A549 (cell line): Measurements from ENCODE around the gene S100A7. TPM values are rescaled to one million over a fixed set of nuclear protein-coding genes. Genes with fewer than 3 reads are reported as not detected.

Experiments used
- ATAC-seq, 2 experiments: fragments of 200-7000 bp in 1 of 2; fragments of >200 bp in 1 of 2; cut with Nextera tagmentation in 1 of 2; cut with Tn5 transposase in 1 of 2; 3 replicates each; pipeline versions ENCODE4 v1.8.0 to v1.9.1; 2018 to 2020; ENCODE audit warnings: mild to moderate bottlenecking in 1 of 2, moderate library complexity in 1 of 2
- CTCF ChIA-PET: fragments of 300-600 bp; sonication (Branson Sonifier 250); formaldehyde crosslinking; extraction: SDS; loops from one replicate; lab custom pipeline; 2021; ENCODE audit warnings: antibody characterized with exemption, inconsistent platforms; lab: Yijun Ruan, JAX
- POLR2A ChIA-PET: fragments of 350-600 bp; formaldehyde crosslinking; extraction: SDS; loops from one replicate; lab custom pipeline; 2021; ENCODE audit warnings: antibody characterized with exemption, inconsistent platforms; lab: Yijun Ruan, JAX
- DNase-seq, 2 experiments: peaks; one replicate each; pipeline versions ENCODE4 v3.0.0 to v3.0.0-alpha.2; 2011 to 2016; ENCODE audit warnings: low read depth in 1 of 2, low spot score in 1 of 2
- FAIRE-seq: peaks from 2 replicates; lab custom pipeline; 2011; peaks lifted over from hg19 to GRCh38; lab: Jason Lieb, UNC
- H3K27ac ChIP-seq, 2 experiments: fragments of >200 bp; sonication (Bioruptor Twin); formaldehyde crosslinking; 3 replicates each; pipeline ENCODE4 v1.5.1; 2016 to 2017
- H3K4me1 ChIP-seq: fragments of >200 bp; sonication (Bioruptor Twin); formaldehyde crosslinking; 3 replicates; pipeline ENCODE4 v1.6.1; 2016
- H3K4me2 ChIP-seq: fragments of >200 bp; sonication (Bioruptor Twin); formaldehyde crosslinking; 3 replicates; pipeline ENCODE4 v1.6.1; 2016
- H3K4me3 ChIP-seq: fragments of >200 bp; sonication (Bioruptor Twin); formaldehyde crosslinking; 3 replicates; pipeline ENCODE4 v1.5.1; 2016
- H3K9me3 ChIP-seq: fragments of >200 bp; sonication (Bioruptor Twin); formaldehyde crosslinking; 3 replicates; pipeline ENCODE4 v1.6.1; 2016
- BHLHE40 ChIP-seq: IDR thresholded peaks from 2 replicates; pipeline ENCODE4 v1.6.1; 2012; ENCODE audit warnings: low read depth, low read length, inconsistent platforms
- CBX2 ChIP-seq: fragments of 200-600 bp; sonication (generic); IDR thresholded peaks from 2 replicates; pipeline ENCODE4 v1.6.1; 2016; ENCODE audit warnings: low read depth, mild to moderate bottlenecking, borderline replicate concordance
- CEBPB ChIP-seq, 2 experiments: fragments of >200 bp in 1 of 2; sonication (Bioruptor Twin) in 1 of 2; formaldehyde crosslinking in 1 of 2; IDR thresholded peaks; 2 replicates each; pipeline ENCODE4 v1.6.1; 2012 to 2016
- CTCF ChIP-seq: fragments of >200 bp; sonication (Bioruptor Twin); formaldehyde crosslinking; IDR thresholded peaks from 3 replicates; pipeline ENCODE4 v1.5.1; 2016
- EHF ChIP-seq: fragments of 250-450 bp; sonication (Bioruptor Pico); IDR thresholded peaks from 2 replicates; pipeline ENCODE4 v1.5.0; 2020; ENCODE audit warnings: mild to moderate bottlenecking
- EHMT2 ChIP-seq: fragments of 200-600 bp; sonication (generic); IDR thresholded peaks from 2 replicates; pipeline ENCODE4 v1.6.1; 2016; ENCODE audit warnings: antibody characterized with exemption, low read depth, mild to moderate bottlenecking, moderate library complexity
- ELK1 ChIP-seq: fragments of 150-350 bp; IDR thresholded peaks from 2 replicates; pipeline ENCODE4 v1.6.1; 2014; ENCODE audit warnings: low read depth, mild to moderate bottlenecking, low read length
- ESRRA ChIP-seq: fragments of 150-350 bp; IDR thresholded peaks from 2 replicates; pipeline ENCODE4 v1.6.1; 2014; ENCODE audit warnings: mild to moderate bottlenecking, low read length, borderline replicate concordance
- FOSB ChIP-seq: fragments of 250-450 bp; sonication (Bioruptor Pico); IDR thresholded peaks from 2 replicates; pipeline ENCODE4 v1.5.0; 2020; ENCODE audit warnings: mild to moderate bottlenecking, moderate library complexity
- FOXS1 ChIP-seq: fragments of 250-450 bp; sonication (Bioruptor Pico); IDR thresholded peaks from 2 replicates; pipeline ENCODE4 v1.5.0; 2020; ENCODE audit warnings: mild to moderate bottlenecking, moderate library complexity
- GATA3 ChIP-seq: IDR thresholded peaks from 2 replicates; pipeline ENCODE4 v1.6.1; 2012; ENCODE audit warnings: borderline replicate concordance
- HES2 ChIP-seq: fragments of >200 bp; sonication (Bioruptor Twin); formaldehyde crosslinking; IDR thresholded peaks from 2 replicates; pipeline ENCODE4 v1.6.1; 2016
- HEYL ChIP-seq: fragments of 250-450 bp; sonication (Bioruptor Pico); IDR thresholded peaks from 2 replicates; pipeline ENCODE4 v1.8.0; 2021; ENCODE audit warnings: mild to moderate bottlenecking, moderate library complexity
- HOXA7 ChIP-seq: fragments of 250-450 bp; sonication (Bioruptor Pico); IDR thresholded peaks from 2 replicates; pipeline ENCODE4 v1.5.0; 2020; ENCODE audit warnings: mild to moderate bottlenecking, moderate library complexity
- HOXB13 ChIP-seq: fragments of 250-450 bp; sonication (Bioruptor Pico); IDR thresholded peaks from 2 replicates; pipeline ENCODE4 v1.5.0; 2020; ENCODE audit warnings: low read depth, mild to moderate bottlenecking, moderate library complexity
- HOXB5 ChIP-seq: fragments of 250-450 bp; sonication (Bioruptor Pico); IDR thresholded peaks from 2 replicates; pipeline ENCODE4 v1.5.0; 2020; ENCODE audit warnings: mild to moderate bottlenecking, moderate library complexity
- KDM1A ChIP-seq: fragments of 200-600 bp; sonication (generic); IDR thresholded peaks from 2 replicates; pipeline ENCODE4 v1.6.1; 2016; ENCODE audit warnings: low read depth, mild to moderate bottlenecking
- MAFK ChIP-seq: fragments of 450-650 bp; IDR thresholded peaks from 2 replicates; pipeline ENCODE4 v1.6.1; 2014; ENCODE audit not compliant: partially characterized antibody
- NFE2L2 ChIP-seq: fragments of 150-350 bp; conservative IDR thresholded peaks from 2 replicates; pipeline ENCODE4 v1.6.1; 2014; ENCODE audit warnings: low read length
- NPAS2 ChIP-seq: fragments of 250-450 bp; sonication (Bioruptor Pico); IDR thresholded peaks from 2 replicates; pipeline ENCODE4 v1.8.0; 2022; ENCODE audit warnings: mild to moderate bottlenecking, moderate library complexity, borderline replicate concordance
- NR3C1 ChIP-seq: fragments of >200 bp; sonication (Bioruptor Twin); formaldehyde crosslinking; IDR thresholded peaks from 3 replicates; pipeline ENCODE4 v1.6.1; 2017
- PBX3 ChIP-seq: IDR thresholded peaks from 2 replicates; pipeline ENCODE4 v1.6.1; 2012
- PHF8 ChIP-seq: fragments of 200-600 bp; sonication (generic); IDR thresholded peaks from 2 replicates; pipeline ENCODE4 v1.6.1; 2016; ENCODE audit warnings: low read depth, mild to moderate bottlenecking, antibody characterized with exemption, moderate library complexity, borderline replicate concordance
- POLR2A ChIP-seq: IDR thresholded peaks from 2 replicates; pipeline ENCODE4 v1.6.1; 2012; ENCODE audit warnings: mild to moderate bottlenecking, low read length
- RAD21 ChIP-seq, 2 experiments: fragments of >200 bp in 1 of 2; sonication (Bioruptor Twin) in 1 of 2; formaldehyde crosslinking in 1 of 2; IDR thresholded peaks in 1 of 2; conservative IDR thresholded peaks in 1 of 2; 2 replicates in 1 of 2; 3 replicates in 1 of 2; pipeline ENCODE4 v1.6.1; 2012 to 2018; ENCODE audit warnings: inconsistent platforms in 1 of 2
- RARB ChIP-seq: fragments of 250-450 bp; sonication (Bioruptor Pico); IDR thresholded peaks from 2 replicates; pipeline ENCODE4 v1.8.0; 2021; ENCODE audit warnings: mild to moderate bottlenecking, moderate library complexity
- REST ChIP-seq: fragments of 200-600 bp; sonication (generic); IDR thresholded peaks from 2 replicates; pipeline ENCODE4 v1.6.1; 2016; ENCODE audit warnings: antibody characterized with exemption, mild to moderate bottlenecking, moderate library complexity
- RFX5 ChIP-seq: fragments of 450-650 bp; IDR thresholded peaks from 2 replicates; pipeline ENCODE4 v1.7.1; 2014; ENCODE audit warnings: antibody characterized with exemption, mild to moderate bottlenecking, moderate library complexity
- SREBF2 ChIP-seq: fragments of 450-650 bp; IDR thresholded peaks from 2 replicates; pipeline ENCODE4 v1.6.1; 2014; ENCODE audit warnings: mild to moderate bottlenecking, moderate library complexity
- TP53 ChIP-seq: fragments of 250-450 bp; sonication (Bioruptor Pico); IDR thresholded peaks from 2 replicates; pipeline ENCODE4 v1.5.0; 2021; ENCODE audit warnings: mild to moderate bottlenecking, moderate library complexity
- ZC3H11A ChIP-seq: fragments of 450-650 bp; IDR thresholded peaks from 2 replicates; pipeline ENCODE4 v1.6.1; 2014; ENCODE audit warnings: antibody characterized with exemption, mild to moderate bottlenecking
- ZSCAN20 ChIP-seq: fragments of 250-450 bp; sonication (Bioruptor Pico); IDR thresholded peaks from 2 replicates; pipeline ENCODE4 v1.8.0; 2022; ENCODE audit warnings: mild to moderate bottlenecking, moderate library complexity
- WGBS: methylation state at CpG from one replicate; pipeline ENCODE4 v1.1.6; 2017; ENCODE audit errors: missing lambda C conversion rate; 5-methylcytosine and 5-hydroxymethylcytosine counted together
- polyA plus RNA-seq, 4 experiments: library from polyadenylated mRNA; depleted of rRNA in 3 of 4; stranded (reverse); fragments of >200 nt; fragmentation: RNase III in 1 of 4; extraction: RNeasy Plus Mini Kit Qiagen cat#74134 plus additional on column Dnase treatment in 1 of 4; gene quantifications; 2 replicates in 3 of 4; 3 replicates in 1 of 4; pipeline ENCODE4 v1.2.3, GENCODE V29; 2011 to 2017

The S100A7 gene
- polyA plus RNA-seq, 2 of the 4 experiments (the other 2 are of a cell fraction): not detected

- Histone ChIP-seq H3K9me3 (no peaks in the 10 kb centered on the region), H3K4me2 (no peak overlapping the region), H3K27ac (no peak overlapping the region), H3K4me3 (no peak overlapping the region), H3K4me1 (peaks cover 23% of the 10 kb centered on the region)
- CTCF ChIA-PET: interaction anchor here (0.8 to 24.0 kb wide), 3 partner anchors 45 to 133 kb away, joined by 3 to 731 read pairs (median 3); partner anchors contain the start of genes PGLYRP4 and S100A9
- FAIRE-seq: no peak
- 82% methylated on average over 2 of the region's 2 CpGs for WGBS
- no peak for ATAC-seq
- DNase-seq: no peak
- POLR2A ChIA-PET: interaction anchor here (0.7 kb wide), 1 partner anchor 79 kb away, joined by 6 read pairs; no protein-coding TSS in a partner anchor
- no peak for TF ChIP-seq BHLHE40
- TF ChIP-seq ELK1: no peak
- no peak for TF ChIP-seq PHF8
- TF ChIP-seq KDM1A: no peak
- TF ChIP-seq ZSCAN20 (CRISPR knock-in tag): no peak
- no peak for TF ChIP-seq FOXS1
- no peak for TF ChIP-seq CBX2
- TF ChIP-seq REST: no peak
- no peak for TF ChIP-seq TP53 (CRISPR knock-in tag)
- TF ChIP-seq ESRRA: no peak
- TF ChIP-seq SREBF2: no peak
- no peak for TF ChIP-seq MAFK
- no peak for TF ChIP-seq HOXB5 (CRISPR knock-in tag)
- no peak for TF ChIP-seq HOXB13 (CRISPR knock-in tag)
- TF ChIP-seq CEBPB (IDR thresholded peaks at IDR 0.05): no peak
- TF ChIP-seq RFX5: no peak
- TF ChIP-seq FOSB: no peak
- TF ChIP-seq EHMT2: no peak
Measured at GRCh38 chr1:153487707-153488106, 27.3 kb upstream of the S100A7 start.

GRCh38 chr1:153485863-153486262 is 25.4 kb upstream of the S100A7 start:
- FAIRE-seq (no peak), ATAC-seq (no peak), DNase-seq (no peak)
- H3K4me2 ChIP-seq: no peak overlapping the region
- H3K4me1 ChIP-seq: peaks cover 16% of the 10 kb centered on the region
- 61% methylated on average over 2 of the region's 2 CpGs for WGBS
- no peak overlapping the region for H3K4me3 ChIP-seq
- TF ChIP-seq EHMT2: no peak
- TF ChIP-seq NR3C1: no peak
- no peak for TF ChIP-seq HOXB5 (CRISPR knock-in tag)
- no peak for TF ChIP-seq CTCF
- no peak for TF ChIP-seq CEBPB (IDR thresholded peaks at IDR 0.05)
- no peak for TF ChIP-seq NFE2L2
- no peak for TF ChIP-seq ZC3H11A
- TF ChIP-seq RAD21 (conservative IDR thresholded peaks at IDR 0.05 in 1 of 2, IDR thresholded peaks at IDR 0.05 in 1 of 2): no peak
- no peak for TF ChIP-seq POLR2A
- no peak for TF ChIP-seq HOXA7 (CRISPR knock-in tag)
- TF ChIP-seq HEYL (CRISPR knock-in tag): no peak
- no peak for TF ChIP-seq KDM1A
- no peak for TF ChIP-seq NPAS2 (CRISPR knock-in tag)
- no peak for TF ChIP-seq GATA3
- no peak for TF ChIP-seq HES2
- TF ChIP-seq ZSCAN20 (CRISPR knock-in tag): no peak
- no peak for TF ChIP-seq PBX3
- TF ChIP-seq PHF8: no peak
- TF ChIP-seq EHF (CRISPR knock-in tag): no peak
- TF ChIP-seq RARB (CRISPR knock-in tag): no peak
- H3K9me3 ChIP-seq: no peaks in the 10 kb centered on the region
- ChIA-PET CTCF (interaction anchor here (0.6 to 24.0 kb wide), 6 partner anchors 9 to 143 kb away, joined by 3 to 731 read pairs (median 20); partner anchors contain the start of genes PGLYRP4 and S100A9), POLR2A (no interaction called here)
- no peak overlapping the region for H3K27ac ChIP-seq
